HL-60 (cell line): ENCODE data around the gene CSF1.

Experiments
- DNase-seq, 2 experiments: peaks; one replicate each; pipeline ENCODE4 v3.0.0-alpha.2; 2010 to 2020; ENCODE audit warnings: low read depth in 1 of 2, low spot score in 1 of 2
- H3K27ac ChIP-seq: fragments of 250-450 bp; sonication (Bioruptor Pico); replicated peaks from 2 replicates; pipeline ENCODE4 v1.5.1; 2020; ENCODE audit warnings: mild to moderate bottlenecking, moderate library complexity
- H3K27me3 ChIP-seq: fragments of 250-450 bp; sonication (Bioruptor Pico); 2 replicates; pipeline ENCODE4 v1.5.1; 2021; ENCODE audit warnings: mild to moderate bottlenecking, moderate library complexity; ENCODE audit not compliant: insufficient read depth, poor library complexity, severe bottlenecking
- H3K4me3 ChIP-seq: replicated peaks from 2 replicates; pipeline ENCODE4 v1.5.1; 2011; ENCODE audit warnings: mild to moderate bottlenecking, control low read depth, low read length; ENCODE audit not compliant: insufficient read depth
- CTCF ChIP-seq: IDR thresholded peaks from one replicate; pipeline ENCODE4 v1.5.1; 2011; ENCODE audit warnings: low read length, control low read depth, inconsistent platforms; ENCODE audit not compliant: insufficient read depth
- GABPA ChIP-seq: IDR thresholded peaks from 2 replicates; pipeline ENCODE4 v1.6.1; 2012; ENCODE audit warnings: low read depth
- POLR2AphosphoS5 ChIP-seq: IDR thresholded peaks from 2 replicates; pipeline ENCODE4 v1.6.1; 2012; ENCODE audit warnings: low read depth
- SPI1 ChIP-seq: IDR thresholded peaks from 2 replicates; pipeline ENCODE4 v1.6.1; 2012; ENCODE audit warnings: low read depth, mild to moderate bottlenecking, borderline replicate concordance
- TF ChIP-seq, protein P1 (sequence below): IDR thresholded peaks from 2 replicates; pipeline ENCODE4 v1.6.1; 2012; ENCODE audit warnings: low read depth; ENCODE audit not compliant: insufficient replicate concordance

The CSF1 gene

GRCh38 chr1:109974191-109974590, 63.5 kb downstream of the CSF1 start:
- no peaks in the 10 kb centered on the region for H3K27me3 ChIP-seq
- no peak for DNase-seq
- TF ChIP-seq SPI1, result no peak
- TF ChIP-seq POLR2AphosphoS5, result no peak
- no peak for TF ChIP-seq CTCF
- TF ChIP-seq, protein P1, sequence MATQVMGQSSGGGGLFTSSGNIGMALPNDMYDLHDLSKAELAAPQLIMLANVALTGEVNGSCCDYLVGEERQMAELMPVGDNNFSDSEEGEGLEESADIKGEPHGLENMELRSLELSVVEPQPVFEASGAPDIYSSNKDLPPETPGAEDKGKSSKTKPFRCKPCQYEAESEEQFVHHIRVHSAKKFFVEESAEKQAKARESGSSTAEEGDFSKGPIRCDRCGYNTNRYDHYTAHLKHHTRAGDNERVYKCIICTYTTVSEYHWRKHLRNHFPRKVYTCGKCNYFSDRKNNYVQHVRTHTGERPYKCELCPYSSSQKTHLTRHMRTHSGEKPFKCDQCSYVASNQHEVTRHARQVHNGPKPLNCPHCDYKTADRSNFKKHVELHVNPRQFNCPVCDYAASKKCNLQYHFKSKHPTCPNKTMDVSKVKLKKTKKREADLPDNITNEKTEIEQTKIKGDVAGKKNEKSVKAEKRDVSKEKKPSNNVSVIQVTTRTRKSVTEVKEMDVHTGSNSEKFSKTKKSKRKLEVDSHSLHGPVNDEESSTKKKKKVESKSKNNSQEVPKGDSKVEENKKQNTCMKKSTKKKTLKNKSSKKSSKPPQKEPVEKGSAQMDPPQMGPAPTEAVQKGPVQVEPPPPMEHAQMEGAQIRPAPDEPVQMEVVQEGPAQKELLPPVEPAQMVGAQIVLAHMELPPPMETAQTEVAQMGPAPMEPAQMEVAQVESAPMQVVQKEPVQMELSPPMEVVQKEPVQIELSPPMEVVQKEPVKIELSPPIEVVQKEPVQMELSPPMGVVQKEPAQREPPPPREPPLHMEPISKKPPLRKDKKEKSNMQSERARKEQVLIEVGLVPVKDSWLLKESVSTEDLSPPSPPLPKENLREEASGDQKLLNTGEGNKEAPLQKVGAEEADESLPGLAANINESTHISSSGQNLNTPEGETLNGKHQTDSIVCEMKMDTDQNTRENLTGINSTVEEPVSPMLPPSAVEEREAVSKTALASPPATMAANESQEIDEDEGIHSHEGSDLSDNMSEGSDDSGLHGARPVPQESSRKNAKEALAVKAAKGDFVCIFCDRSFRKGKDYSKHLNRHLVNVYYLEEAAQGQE, result no peak
- TF ChIP-seq GABPA, result no peak
- no peak overlapping the region for H3K4me3 ChIP-seq
- H3K27ac ChIP-seq, result no peak overlapping the region

DNA sequence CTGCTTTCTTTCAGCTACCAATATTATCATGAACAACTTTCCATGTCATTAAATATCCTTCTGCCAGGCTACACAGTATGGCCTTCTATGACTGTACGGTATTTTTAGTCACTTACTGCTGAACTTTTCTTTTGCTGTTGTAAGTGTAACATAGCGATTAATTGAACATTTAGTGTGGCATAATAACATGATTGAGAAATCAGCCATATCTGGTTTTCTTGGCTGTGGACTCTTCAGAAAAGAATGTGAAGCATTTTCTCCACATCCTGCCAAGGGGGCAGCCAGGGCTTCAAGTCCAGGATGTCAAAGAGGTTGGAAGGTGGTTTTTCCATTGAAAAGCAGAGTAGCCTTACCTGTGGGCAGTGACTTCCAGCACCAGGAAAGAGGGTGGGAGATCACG, 65.1 kb downstream of the CSF1 start:
- H3K27me3 ChIP-seq, result no peaks in the 10 kb centered on the region
- no peak overlapping the region for H3K4me3 ChIP-seq
- no peak for DNase-seq
- H3K27ac ChIP-seq, result no peak overlapping the region
- TF ChIP-seq, protein P1, result no peak
- TF ChIP-seq POLR2AphosphoS5 (no peak), SPI1 (no peak), CTCF (no peak), GABPA (no peak)

DNA sequence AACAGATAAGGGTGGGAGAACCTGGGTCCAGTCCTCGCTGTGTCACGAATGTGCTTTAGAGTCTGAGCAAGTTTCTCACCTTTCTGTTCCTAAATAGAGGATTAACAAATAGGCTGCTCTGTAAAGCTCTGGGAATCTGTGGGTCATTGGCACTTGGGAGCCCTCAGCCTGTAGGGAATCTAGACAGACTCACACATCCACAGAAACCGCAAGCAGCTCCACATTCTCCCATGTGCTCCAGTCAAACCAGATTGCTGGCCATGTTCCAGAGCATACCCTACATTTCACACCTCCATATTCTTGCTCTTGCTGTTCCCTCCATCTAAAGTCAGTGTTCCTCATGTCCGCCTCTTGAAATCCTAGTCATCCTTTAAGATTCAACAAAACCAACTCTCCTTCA, 66.1 kb downstream of the CSF1 start:
- TF ChIP-seq, protein P1, result no peak
- TF ChIP-seq GABPA (no peak), CTCF (no peak), POLR2AphosphoS5 (no peak), SPI1 (no peak)
- Histone ChIP-seq H3K27ac (no peak overlapping the region), H3K27me3 (no peaks in the 10 kb centered on the region), H3K4me3 (no peak overlapping the region)
- no peak for DNase-seq
